HEK293T (cell line): ENCODE measurements around the gene SMIM12.
"Not testable (repeated sequence)": the region's sequence is repeated elsewhere in the genome, so short reads cannot be mapped to it uniquely, and the experiment has no call there.

Source experiments
- CTCF ChIA-PET: fragments of 350-600 bp; formaldehyde crosslinking; extraction: SDS; loops from one replicate; lab custom pipeline; 2021; ENCODE audit warnings: antibody characterized with exemption, inconsistent platforms; lab: Yijun Ruan, JAX
- POLR2A ChIA-PET: fragments of 350-600 bp; formaldehyde crosslinking; extraction: SDS; loops from one replicate; lab custom pipeline; 2020; ENCODE audit warnings: antibody characterized with exemption, inconsistent platforms; lab: Yijun Ruan, JAX
- DNase-seq: peaks from one replicate; pipeline ENCODE4 v3.0.0; 2012; ENCODE audit warnings: mixed read lengths; ENCODE audit errors: extremely low spot score
- ARNT ChIP-seq: fragments of 450-650 bp; IDR thresholded peaks from 2 replicates; pipeline ENCODE4 v1.6.1; 2017; ENCODE audit warnings: mild to moderate bottlenecking
- BHLHE40 ChIP-seq: fragments of 450-650 bp; IDR thresholded peaks from 2 replicates; pipeline ENCODE4 v1.6.1; 2016; ENCODE audit warnings: mild to moderate bottlenecking, moderate library complexity, borderline replicate concordance
- CTBP1 ChIP-seq: fragments of 450-650 bp; IDR thresholded peaks from 2 replicates; pipeline ENCODE4 v1.6.1; 2016; ENCODE audit warnings: borderline replicate concordance
- ELF4 ChIP-seq: fragments of 450-650 bp; IDR thresholded peaks from 2 replicates; pipeline ENCODE4 v1.6.1; 2017; ENCODE audit warnings: antibody characterized with exemption
- FOXA1 ChIP-seq: fragments of 450-650 bp; IDR thresholded peaks from 2 replicates; pipeline ENCODE4 v1.6.1; 2016; ENCODE audit warnings: mild to moderate bottlenecking
- FOXK2 ChIP-seq: fragments of 450-650 bp; IDR thresholded peaks from 2 replicates; pipeline ENCODE4 v1.6.1; 2016; ENCODE audit warnings: mild to moderate bottlenecking
- FOXM1 ChIP-seq: fragments of 450-650 bp; IDR thresholded peaks from 2 replicates; pipeline ENCODE4 v1.6.1; 2017; ENCODE audit warnings: mild to moderate bottlenecking, borderline replicate concordance
- HDGF ChIP-seq: fragments of 450-650 bp; IDR thresholded peaks from 2 replicates; pipeline ENCODE4 v1.6.1; 2017; ENCODE audit warnings: antibody characterized with exemption, borderline replicate concordance
- L3MBTL2 ChIP-seq: fragments of 450-650 bp; conservative IDR thresholded peaks from 2 replicates; pipeline ENCODE4 v1.6.1; 2016; ENCODE audit warnings: mild to moderate bottlenecking
- LEF1 ChIP-seq: fragments of 450-650 bp; IDR thresholded peaks from 2 replicates; pipeline ENCODE4 v1.6.1; 2017; ENCODE audit warnings: mild to moderate bottlenecking, borderline replicate concordance
- NFRKB ChIP-seq: fragments of 450-650 bp; IDR thresholded peaks from 2 replicates; pipeline ENCODE4 v1.6.1; 2016; ENCODE audit warnings: mild to moderate bottlenecking, moderate library complexity
- SP1 ChIP-seq: fragments of 450-650 bp; IDR thresholded peaks from 2 replicates; pipeline ENCODE4 v1.6.1; 2017
- SUZ12 ChIP-seq: fragments of 450-650 bp; IDR thresholded peaks from 2 replicates; pipeline ENCODE4 v1.6.1; 2016; ENCODE audit warnings: mild to moderate bottlenecking
- TARDBP ChIP-seq: fragments of 450-650 bp; IDR thresholded peaks from 2 replicates; pipeline ENCODE4 v1.6.1; 2016
- ZNF384 ChIP-seq: fragments of 450-650 bp; IDR thresholded peaks from 2 replicates; pipeline ENCODE4 v1.6.1; 2016
- TF ChIP-seq, protein P1 (sequence below): fragments of 450-650 bp; IDR thresholded peaks from 2 replicates; pipeline ENCODE4 v1.6.1; 2016

Gene SMIM12

DNA sequence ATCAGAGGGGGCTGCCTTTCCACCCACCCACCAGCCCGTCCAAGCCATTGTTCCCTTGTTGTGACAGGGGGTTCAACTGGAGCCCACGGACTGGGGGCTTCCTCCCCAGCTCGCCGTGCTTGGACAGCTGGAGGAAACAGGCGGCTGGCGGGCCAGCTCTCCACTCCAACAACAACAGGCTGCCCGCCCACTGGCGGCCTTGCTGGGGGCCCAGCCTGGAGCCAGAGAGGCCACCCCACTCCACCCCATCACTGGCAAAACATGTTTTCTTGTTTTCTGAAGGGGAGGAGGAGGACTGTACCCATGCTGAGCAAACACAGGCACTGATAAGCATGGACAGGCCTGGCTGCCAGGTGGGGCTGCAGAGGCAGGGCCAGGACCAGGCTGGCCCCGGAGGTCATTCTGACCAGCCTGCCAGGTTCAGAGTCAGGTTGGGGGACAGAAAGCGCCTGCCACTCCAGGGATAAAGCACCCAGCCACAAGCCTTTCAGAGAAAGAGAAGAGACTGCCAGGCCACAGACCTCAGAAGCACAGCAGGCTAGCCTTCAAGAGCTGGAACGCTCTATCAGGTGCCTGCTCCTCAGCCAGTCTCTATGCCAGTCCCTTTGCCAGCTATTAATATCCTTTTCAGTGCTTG lies 34.0 kb downstream of the SMIM12 start:
- ChIA-PET CTCF (interaction anchor here (0.6 kb wide), 1 partner anchor 380 kb away, joined by 3 read pairs; no protein-coding TSS in a partner anchor), POLR2A (no interaction called here)
- TF ChIP-seq HDGF, result no peak
- TF ChIP-seq SUZ12, result no peak
- TF ChIP-seq ARNT, result no peak
- no peak for TF ChIP-seq CTBP1
- TF ChIP-seq SP1, result no peak
- no peak for TF ChIP-seq NFRKB
- no peak for TF ChIP-seq ELF4
- TF ChIP-seq FOXM1, result no peak
- no peak for TF ChIP-seq LEF1
- no peak for TF ChIP-seq FOXA1
- TF ChIP-seq L3MBTL2, result no peak
- TF ChIP-seq, protein P1, sequence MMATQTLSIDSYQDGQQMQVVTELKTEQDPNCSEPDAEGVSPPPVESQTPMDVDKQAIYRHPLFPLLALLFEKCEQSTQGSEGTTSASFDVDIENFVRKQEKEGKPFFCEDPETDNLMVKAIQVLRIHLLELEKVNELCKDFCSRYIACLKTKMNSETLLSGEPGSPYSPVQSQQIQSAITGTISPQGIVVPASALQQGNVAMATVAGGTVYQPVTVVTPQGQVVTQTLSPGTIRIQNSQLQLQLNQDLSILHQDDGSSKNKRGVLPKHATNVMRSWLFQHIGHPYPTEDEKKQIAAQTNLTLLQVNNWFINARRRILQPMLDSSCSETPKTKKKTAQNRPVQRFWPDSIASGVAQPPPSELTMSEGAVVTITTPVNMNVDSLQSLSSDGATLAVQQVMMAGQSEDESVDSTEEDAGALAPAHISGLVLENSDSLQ, result no peak
- TF ChIP-seq FOXK2, result no peak
- no peak for TF ChIP-seq TARDBP
- TF ChIP-seq BHLHE40, result no peak
- TF ChIP-seq ZNF384, result no peak
- no peak for DNase-seq

DNA sequence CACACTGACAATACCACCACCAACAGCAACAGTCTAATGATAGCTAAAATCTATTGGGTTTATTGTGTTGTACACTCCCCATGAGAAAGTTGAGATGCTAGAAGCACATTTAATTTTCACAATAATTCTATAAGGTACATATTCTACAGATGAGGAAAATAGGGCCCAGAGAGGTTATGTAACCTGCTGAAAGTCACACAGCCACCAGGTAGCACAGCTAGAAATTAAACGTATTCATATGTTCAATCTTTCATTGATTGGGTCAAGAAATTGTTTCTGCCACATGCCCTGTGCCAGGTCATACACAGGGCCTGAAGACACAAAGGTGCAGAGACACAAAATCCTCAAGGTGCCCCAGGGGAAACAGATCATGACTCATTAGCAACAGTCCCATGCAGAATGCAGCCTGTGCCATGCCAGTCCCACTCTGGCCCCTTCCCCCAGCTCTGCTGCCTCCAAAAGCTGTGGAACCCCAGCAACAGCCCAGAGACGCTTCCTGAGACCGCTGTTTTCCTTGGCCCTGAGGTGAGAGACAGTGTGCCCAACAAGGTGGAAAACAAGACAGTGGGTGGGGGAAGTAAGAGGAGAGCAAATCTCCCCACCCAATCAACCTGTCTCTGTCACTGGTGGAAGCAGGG lies 34.6 kb downstream of the SMIM12 start:
- TF ChIP-seq CTBP1 (no peak), SP1 (no peak), FOXA1 (no peak), LEF1 (no peak), NFRKB (no peak), BHLHE40 (no peak), L3MBTL2 (no peak), FOXM1 (no peak), FOXK2 (no peak), ZNF384 (no peak), ELF4 (no peak), SUZ12 (no peak), ARNT (no peak), HDGF (no peak), TARDBP (no peak)
- TF ChIP-seq, protein P1, result no peak
- POLR2A ChIA-PET, result no interaction called here
- CTCF ChIA-PET, result no interaction called here
- DNase-seq, result no peak

DNA sequence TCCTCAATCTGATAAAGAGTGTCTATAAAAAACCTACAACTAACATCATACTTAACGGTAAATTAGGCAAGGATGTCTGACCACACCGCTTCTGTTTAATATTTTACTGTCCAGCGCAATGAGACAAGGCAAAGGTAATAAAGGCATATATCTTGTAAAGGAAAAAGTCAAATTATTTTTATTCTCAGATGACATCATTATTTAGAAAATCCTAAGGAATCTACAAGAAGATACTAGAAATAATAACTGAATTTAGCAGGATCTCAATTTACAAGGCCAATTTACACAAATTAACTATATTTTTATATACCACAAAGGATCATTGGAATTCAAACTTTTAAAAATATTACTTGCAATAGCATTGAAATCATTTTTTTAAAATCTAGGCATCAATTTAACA lies 37.3 kb downstream of the SMIM12 start:
- ChIA-PET POLR2A (no interaction called here), CTCF (no interaction called here)
- DNase-seq, result no peak
- TF ChIP-seq L3MBTL2 (no peak), BHLHE40 (no peak), ELF4 (no peak), CTBP1 (no peak), FOXA1 (no peak), ARNT (no peak), SP1 (no peak), SUZ12 (no peak), LEF1 (no peak), FOXM1 (no peak), FOXK2 (no peak), HDGF (no peak)
- TF ChIP-seq, protein P1, result no peak

DNA sequence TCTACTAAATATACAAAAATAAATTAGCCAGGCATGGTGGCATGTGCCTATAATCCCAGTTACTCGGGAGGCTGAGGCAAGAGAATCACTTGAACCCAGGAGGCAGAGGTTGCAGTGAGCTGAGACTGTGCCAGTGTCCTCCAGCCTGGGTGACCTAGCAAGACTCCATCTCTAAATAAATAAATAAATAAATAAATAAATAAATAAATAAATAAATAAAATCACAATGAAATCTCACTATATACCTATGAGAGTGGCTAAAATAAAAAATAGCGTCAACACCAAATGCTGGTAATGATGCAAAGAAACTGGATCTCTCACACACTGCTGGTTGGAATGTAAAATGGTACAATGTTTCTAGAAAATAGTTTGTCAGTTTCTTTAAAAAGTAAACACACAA lies 40.7 kb downstream of the SMIM12 start:
- CTCF ChIA-PET, DNase-seq, POLR2A ChIA-PET: not testable (repeated sequence)

DNA sequence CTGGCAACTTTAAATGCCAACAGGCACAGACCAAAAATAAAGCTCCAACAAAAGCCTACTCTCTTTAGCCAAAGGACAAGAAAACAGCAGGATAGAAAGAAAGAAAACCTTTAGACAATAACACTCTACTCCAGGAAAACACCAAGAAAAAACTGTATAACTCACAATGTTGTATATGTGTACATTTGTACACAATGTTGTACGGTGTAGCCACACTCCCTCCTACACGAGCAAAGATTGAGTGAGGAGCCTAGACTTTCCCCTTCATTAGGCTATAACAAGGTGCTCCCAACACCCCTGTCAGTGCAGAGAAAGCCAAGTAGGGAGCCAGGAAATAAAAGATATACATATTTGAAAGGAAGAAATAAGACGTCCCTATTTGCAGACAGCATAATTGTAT lies 42.8 kb downstream of the SMIM12 start:
- TF ChIP-seq L3MBTL2 (no peak), SUZ12 (no peak), ZNF384 (no peak), CTBP1 (no peak), BHLHE40 (no peak), TARDBP (no peak), FOXA1 (no peak), NFRKB (no peak), LEF1 (no peak), FOXM1 (no peak), ELF4 (no peak), HDGF (no peak), ARNT (no peak), FOXK2 (no peak), SP1 (no peak)
- TF ChIP-seq, protein P1, result no peak
- ChIA-PET CTCF (no interaction called here), POLR2A (no interaction called here)
- no peak for DNase-seq
